NCI-H2227 treated with DMSO at 0.1 percent for 48 hours (cell line): Measurements from ENCODE around the gene KLHDC4.

Experiments
- DNase-seq: peaks from one replicate; lab custom pipeline; 2025; lab: John Stamatoyannopoulos, UW

Gene KLHDC4

DNA sequence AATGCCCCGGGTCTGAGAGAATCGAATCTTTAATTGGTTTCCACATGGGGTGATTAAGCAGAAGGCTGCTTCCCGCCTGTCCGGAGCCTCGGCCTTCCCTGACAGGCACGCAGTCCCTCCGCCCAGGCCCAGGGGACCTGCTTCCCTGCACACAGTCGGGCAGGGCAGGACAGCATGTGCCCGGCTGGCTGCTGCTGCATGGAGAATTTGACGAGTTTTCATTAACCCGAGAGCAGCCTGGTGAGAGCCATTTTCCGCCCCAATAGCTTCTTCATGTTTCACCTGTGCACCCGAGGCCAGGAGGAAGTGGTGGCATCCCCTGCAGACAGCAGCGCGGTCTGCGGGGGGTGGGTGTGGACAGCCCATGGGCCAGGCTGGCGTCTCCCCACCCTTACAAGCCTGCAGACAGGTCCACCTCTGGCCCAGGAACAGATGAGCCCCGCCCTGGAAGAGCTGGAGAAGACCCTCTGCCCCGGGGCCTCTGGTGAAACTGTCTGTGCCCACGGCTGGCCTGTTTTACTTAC is 67.0 kb downstream of the KLHDC4 start:
- no peak for DNase-seq

DNA sequence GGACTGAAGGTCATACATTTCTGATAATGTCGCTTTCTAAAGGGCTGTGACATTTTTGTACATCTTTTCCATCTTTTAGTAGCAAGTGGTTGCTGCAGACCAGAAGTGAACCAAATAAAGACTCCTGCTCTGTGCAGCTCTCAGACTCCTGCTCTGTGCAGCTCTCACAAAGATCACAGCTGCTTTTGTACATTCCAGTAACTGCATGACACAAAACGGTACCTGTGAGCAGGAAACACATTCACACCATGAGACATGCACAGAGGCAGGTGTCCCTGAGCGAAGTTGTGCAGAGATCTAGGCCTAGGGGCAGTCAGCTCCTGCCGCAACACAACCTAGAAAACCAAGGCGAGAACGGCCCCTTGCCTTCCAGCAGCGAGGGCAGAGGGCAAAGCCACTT is 67.5 kb downstream of the KLHDC4 start:
- DNase-seq, result no peak

DNA sequence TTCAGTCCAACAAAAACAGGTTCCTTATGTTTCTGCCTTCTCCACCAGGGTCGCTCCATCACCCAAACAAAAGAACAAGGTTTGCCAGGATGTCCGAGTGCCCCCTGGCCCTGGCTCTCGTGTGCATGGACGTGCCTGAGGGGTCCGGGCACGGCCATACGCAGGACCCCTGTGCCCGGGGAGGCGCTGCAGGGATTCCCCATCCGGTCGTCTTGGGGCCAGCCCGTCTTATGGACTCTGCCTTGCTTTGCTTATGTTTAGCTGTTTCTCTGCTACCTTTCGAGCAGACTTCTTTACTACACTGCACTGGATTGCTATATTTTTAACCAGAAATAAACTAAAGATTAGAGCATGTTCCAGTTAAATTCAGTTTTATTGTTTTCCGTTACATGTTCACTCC is 68.0 kb downstream of the KLHDC4 start:
- DNase-seq, result no peak

DNA sequence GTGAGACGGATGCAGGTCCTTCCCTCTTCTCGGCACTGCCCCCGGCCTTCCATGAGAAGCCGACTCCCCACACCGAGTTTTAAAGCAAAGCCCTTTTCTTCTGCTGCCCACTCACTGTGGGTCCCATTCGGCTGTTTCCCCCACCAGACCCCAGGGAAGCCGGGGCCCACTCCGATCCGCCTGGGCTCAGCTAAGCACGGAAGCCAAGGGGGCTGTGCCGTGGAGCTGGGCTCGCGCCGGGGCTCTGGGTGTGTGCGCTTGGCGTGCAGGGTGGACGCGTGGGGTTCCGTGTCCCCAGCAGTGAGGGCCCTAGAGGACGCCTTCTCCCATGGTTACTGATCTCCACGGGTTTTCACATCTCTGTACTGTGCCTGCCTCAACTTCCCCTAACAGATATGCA is 68.5 kb downstream of the KLHDC4 start:
- no peak for DNase-seq

DNA sequence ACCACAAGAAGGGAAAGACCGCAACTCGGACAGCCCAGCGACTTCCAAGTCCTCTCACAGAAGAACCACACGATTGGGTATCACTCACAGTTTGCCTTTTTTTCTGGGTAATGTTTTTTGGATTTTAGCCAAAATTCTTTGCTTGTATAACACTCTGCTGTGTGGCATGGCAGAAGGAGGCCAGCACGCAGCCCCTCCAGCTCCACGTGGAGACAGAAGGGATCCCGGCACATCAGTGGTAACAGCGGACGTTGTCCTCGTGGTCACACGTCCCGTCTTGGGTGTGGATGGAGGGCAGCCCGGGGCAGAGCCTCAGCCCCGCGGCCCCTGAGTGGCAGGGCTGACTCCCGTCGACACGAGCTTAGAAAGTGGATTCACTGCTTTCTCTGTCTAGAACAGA is 69.1 kb downstream of the KLHDC4 start:
- no peak for DNase-seq

DNA sequence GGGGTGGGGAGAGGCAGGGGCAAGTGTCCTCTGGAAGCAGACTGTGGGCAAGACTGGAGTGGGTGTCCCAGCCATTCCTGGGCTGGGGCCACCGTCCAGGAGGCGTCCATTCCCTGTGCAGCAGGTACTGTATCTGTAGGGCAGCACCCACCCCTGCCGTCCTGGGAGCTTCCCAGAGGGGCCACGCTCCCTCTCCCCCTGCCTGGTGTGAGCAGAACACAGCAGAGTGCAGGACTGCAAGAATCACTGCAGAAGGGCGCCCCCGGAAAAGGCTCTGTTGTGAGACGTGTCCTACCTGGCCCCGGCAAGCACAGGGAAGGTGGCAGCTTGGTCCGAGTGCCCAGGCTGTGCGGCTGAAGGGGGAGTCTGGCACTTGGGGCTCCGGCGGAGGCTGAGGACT is 70.3 kb downstream of the KLHDC4 start:
- no peak for DNase-seq

DNA sequence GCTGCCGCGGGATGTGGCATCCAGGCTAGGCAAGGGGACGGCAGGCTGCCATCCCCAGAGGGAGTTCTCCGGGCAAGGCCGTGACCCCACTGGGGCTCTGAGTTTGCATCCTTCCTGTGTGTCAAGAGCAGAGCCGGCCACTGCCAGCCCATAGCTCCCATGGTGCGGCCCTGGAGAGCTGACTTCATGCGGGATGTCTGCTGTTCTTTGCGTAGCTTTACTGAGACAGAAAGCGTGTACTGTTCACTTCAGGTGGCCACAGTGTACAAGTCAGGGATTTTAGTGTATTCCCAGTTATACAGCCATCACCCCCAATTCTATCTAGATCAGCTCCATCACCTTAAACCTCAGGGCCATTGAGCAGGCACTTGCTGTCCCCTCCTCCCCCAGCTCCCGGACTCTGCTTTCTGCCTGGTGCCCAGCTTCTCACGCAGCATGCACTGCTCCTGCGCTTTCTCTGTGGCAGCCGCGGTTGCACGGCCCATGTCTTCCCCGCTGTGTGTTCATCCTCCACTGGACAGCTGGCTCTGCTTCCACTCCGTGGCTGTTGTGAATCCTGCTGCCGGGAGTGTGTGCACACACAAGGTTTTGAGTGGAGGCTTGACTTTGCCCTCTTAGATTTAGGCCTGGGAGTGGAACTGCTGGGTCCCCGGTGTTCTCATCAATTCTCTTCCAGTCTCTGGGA is 71.2 kb downstream of the KLHDC4 start:
- no peak for DNase-seq

DNA sequence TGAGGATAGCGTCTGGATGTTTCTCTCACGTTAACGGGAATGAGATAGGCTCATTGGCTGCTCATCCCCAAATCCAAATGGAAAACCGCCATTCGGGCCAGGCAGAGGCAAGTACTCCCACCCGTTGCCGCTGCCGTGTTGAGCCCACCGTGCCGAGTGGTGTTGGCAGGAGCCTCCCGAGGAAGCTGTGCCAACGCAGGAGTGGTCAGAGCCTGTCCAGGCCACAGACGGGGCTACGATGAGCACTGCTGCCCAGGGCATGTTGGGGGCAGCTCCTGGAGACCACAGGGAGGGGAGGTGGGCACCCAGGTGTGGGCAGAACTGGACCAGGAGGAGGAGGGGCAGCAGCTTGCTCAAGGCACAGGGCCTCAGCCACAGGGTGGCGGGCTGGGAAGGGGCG is 72.0 kb downstream of the KLHDC4 start:
- DNase-seq, result no peak

DNA sequence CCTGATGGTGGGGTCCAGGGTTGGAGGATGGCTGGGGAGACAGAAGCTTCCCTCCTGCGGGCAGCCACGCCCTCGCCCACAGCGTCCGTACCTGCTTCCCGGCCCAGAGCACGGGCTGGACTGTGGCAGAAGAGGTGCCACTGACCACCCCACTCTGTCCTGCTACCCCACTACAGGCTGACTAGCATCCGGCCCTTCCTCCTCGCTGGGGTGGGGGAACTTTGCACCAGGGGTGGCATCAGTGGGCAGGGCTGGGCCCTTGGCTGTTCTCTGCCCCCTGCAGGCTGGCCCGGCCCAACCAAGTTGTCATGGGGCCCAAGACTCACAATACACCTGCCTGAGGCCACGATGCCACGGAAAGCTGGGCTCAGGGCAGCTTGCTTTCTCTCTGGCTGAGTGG is 73.0 kb downstream of the KLHDC4 start:
- DNase-seq, result no peak

DNA sequence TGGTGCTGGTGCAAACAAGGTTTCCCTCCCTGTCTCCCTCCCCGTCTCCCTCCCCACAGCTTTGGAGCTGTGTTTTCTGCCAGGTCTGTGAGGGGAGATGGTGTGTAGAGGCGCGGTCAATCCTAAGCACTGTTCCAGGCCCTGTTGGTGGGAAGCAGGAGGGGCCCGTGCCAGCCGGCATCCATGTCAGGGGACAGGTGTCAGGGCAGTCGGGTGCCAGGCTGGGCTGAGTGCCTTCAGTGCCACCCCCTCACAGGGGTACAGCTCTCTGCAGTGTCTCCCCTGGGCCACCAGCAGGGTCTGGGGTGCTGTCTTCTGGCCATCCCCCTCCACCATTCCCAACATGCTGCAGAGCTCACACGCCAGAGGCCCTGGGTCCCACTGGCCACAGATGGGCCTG is 73.6 kb downstream of the KLHDC4 start:
- no peak for DNase-seq

DNA sequence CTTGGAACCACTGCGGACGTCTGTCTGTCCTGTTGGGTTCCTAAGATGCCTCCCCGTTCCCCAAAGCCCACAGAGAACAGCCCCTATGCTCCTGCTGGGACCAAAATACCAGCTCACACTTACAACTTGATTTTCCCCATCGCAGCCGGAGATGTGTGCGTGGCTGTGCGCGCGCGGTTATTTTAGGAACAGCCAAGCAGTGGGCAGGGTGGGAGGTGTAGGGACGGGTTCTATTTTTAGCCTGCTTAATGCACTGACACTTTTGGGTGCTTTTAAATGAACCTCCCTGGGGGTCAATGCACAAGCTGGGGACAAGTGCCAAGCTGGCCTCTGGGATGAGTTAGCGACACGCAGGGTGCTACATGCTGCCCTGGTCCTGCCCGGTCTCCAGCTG is 74.1 kb downstream of the KLHDC4 start:
- DNase-seq, result no peak

DNA sequence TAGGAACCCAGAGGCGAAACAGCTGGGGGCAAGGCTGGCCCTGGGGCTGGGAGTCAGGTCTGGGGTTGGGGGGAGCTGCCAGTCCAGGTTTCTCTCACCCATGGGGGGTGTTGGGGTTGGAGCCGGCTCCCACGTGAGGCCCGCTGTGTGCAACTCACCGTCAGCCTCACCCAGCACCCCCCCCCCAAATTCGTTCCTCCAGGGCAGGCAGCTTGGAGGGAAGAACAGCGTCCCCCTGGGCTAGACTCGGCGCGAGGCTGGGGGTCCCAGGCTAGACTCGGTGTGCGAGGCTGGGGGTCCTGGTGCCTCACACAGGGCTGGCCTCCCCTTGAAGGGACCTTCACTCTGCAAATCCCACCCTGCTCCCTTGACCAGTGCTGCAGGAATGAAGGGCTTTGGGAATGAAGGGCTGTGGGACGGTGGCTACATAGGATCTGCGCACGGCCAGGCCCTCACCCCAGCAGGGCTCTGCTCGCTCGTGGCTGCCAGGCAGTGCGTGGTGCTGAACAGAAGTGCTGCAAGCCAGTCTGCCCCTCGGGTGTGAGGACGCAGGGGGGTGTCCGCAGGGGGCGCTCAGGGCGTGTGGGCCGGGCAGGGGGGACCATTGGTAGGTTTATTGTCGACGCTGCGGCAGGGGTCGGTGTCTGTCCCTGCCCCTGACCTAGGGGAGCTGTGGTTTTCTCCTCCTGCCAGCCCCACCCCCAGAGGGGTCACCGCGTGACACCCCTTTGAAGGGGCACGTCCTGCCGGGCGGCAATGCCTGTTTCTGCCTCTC is 74.7 kb downstream of the KLHDC4 start:
- DNase-seq, result no peak

DNA sequence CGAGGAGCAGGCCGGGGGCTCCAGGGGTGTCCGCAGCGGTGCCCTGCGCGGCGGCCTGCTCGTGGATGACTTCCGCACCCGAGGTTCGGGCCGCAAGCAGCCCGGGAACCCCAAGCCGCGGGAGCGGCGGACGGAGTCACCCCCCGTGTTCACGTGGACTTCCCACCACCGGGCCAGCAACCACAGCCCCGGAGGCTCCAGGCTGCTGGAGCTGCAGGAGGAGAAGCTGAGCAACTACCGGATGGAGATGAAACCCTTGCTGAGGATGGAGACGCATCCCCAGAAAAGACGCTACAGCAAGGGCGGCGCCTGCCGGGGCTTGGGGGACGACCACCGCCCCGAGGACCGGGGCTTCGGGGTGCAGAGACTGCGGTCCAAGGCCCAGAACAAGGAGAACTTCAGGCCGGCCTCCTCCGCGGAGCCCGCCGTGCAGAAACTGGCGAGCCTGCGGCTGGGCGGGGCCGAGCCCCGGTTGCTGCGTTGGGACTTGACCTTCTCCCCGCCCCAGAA is 75.8 kb downstream of the KLHDC4 start:
- no peak for DNase-seq

DNA sequence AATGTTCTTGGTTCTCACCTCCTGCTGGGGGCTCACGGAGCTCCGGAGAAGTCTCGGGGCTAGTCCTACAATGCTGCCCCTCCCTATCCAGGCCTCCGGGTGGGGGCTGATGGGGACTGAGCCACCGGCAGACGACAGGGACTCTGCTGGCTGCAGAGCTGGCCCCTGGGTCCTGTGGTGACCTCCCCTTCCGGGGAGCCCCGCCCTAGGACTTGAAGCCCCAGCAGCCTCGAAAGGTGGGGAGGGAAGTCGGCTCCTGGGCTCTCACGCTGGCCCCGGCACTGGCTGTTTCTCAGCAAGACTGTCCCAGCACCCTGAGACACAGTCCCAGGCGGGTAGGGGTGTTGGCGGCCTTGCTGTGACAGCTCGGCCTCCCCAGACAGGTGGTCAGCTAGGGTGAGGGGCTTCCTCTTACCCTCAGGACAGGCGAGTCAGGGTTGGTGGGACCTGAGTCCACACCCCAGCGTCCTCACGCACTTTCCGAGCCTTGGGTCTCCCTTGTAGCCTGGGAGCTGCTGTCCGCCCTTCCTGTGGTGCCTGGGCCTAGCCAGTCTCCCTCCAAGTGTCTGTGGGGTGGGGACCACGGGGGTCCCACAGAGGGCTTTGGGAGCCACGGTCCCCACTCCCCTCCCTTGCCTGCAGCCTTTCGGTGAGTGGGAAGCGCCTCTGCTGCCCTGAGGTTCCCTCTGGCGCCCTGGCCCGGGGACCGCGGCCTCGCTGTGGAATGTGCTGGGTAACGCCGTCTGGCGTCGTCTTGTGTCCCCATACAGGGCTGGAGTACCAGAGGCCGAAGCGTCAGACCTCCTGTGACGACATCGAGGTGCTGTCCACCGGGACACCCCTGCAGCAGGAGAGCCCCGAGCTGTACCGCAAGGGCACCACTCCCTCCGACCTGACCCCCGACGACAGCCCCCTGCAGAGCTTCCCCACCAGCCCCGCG is 76.6 kb downstream of the KLHDC4 start:
- no peak for DNase-seq

DNA sequence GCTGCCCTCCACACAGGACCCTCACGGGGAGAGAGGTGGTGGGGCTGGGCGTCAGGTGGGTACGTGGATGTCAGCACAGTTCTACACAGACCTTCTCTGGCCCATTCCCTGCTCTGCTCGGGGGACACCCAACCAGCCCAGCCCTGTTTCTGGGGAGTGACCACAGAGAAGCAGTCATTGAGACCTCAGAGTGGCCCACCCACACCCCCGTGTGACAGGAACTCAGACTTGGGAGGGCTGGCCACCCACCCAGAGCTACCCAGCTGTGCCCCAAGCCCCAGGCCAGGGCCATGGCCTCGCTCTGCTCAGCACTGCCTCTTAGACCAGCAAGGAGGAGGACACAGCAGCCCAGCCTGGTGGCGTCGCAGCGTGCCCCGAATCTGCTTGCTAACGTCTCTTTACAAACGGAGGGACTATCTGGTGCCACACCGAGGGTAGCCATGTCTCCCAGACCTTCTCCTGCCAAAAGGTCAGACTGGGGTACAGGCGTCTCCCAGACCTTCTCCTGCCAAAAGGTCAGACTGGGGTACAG is 77.7 kb downstream of the KLHDC4 start:
- DNase-seq, result no peak

DNA sequence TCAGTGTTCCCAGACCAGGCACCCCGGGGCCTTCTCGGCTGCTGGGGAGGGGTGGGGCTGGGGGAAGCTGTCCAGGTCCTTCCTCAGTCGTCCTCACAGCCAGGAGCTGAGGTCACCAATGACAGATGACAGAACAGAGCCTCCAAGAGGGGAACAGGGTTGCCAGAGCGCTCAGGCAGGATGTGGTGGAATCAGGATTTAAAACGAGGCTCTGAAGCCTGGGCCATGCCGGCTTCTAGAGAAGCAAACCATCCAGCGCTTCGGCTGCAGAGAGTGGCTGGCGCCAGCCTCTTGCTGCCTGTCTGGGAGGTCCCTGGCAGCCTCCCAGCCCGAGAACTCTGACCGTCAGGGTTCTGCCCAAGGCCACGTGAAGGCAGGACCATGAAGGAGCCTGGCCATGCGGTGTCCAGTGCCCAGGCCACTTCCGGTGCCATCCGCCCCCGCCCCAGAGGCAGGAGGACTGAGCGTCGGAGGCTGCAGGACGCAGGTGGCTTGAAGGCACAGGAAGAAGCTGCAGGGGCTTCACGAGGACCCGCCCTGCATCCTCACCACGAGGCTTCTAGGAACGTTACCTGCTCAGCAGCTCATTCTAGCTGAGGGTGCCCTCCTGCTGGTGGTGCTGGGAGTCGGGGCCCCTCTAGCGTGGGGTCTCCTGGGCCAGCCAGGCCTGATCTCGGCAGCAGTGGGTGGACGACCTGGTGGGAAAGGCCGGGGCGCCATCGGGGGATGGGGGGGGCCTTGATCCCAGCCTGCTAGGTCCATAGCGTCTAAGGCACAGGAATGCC is 78.5 kb downstream of the KLHDC4 start:
- no peak for DNase-seq

DNA sequence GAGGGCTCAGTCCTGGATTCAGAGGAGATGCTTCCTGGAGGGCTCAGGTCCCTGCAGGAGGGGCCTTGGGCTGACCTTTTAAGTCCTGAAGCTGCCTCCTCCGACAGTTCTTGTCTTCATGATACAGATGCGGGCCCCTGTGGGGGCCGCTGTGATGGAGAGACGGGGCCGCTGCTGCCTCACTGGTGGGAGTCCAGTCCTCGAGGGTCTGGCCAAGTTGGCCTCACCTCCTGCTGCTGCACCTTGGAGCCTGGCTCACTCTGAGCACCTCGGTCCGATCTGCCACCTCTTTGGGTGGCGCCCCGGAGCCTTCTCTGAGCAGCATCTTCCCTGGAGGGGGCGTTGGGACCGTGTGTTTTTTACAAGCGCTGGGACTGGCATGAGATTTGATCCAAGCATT is 79.1 kb downstream of the KLHDC4 start:
- no peak for DNase-seq

DNA sequence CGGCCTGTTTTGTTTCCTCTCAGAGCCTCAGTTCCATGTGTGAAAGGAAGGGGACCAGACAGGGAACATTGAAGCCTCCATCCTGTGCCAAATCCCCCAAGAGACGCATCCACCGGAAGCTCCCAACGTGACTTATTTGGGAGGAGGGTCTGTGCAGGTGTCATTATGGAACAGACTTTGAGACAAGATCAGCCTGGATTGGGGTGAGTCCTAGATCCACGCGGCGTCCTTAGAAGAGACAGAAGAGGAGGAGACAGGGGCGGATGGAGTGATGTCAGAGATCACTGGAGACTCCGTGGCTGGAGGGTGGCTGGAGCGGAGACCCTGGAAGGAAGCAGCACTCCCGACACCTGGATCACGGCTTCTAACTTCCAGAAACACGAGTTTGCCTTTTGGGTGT is 80.0 kb downstream of the KLHDC4 start:
- no peak for DNase-seq

DNA sequence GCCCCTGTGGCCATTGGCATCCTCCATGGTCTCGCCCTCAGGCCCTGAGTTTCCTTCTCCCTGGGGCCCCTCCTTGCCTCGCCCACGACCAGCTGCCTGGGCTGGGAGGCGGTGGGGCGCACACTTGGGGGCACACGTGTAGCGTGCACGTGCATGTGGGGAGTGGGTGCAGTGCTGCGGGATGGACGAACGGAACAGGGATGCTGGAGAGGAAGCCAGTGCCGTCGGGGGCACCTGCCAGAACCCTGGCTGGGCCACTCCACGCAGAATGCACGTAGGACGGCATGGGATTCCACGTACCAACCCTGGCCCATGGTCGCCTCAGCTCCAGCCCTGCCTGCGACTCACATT is 80.4 kb downstream of the KLHDC4 start:
- no peak for DNase-seq

DNA sequence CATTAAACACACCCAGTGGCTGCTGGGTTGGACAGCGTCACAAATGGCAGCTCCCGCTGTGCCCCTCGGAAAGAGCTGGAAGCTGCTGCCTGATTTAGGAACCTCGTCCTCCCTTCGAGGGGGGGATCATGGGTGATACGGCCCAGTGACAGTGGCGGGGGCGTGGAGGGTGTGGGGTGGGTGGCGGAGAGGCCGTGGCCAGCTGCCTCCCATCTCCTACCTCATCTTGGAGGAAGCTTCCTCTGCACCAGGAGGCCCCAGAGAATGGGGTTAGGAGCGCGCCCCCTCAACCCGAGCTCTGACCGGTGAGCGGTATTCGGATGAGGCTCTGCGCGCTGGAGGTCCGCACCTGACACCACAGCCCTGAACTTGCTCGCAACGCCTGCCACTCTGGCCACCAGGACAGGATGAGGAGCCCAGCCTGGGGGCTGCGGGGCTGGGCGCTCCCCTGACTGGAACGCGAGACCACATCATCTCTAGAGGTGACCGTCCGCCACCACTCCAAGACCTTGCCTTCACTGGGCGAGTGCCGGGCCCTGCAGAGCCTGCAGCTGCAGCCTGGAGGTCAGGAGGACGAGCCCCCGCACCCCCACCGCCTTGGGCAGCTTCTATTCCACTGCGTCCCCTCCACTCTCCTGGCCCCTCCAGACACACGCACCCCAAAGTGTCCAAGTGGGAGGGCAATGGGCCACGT is 80.9 kb downstream of the KLHDC4 start:
- no peak for DNase-seq
